HepG2 (cell line): Measurements from ENCODE around the gene ETFB. TPM values are rescaled to one million over a fixed set of nuclear protein-coding genes. Genes with fewer than 3 reads are reported as not detected.

Experiments
- CREB1 ChIP-seq, 2 experiments: fragments of 450-650 bp in 1 of 2; IDR thresholded peaks; 2 replicates each; pipeline ENCODE4 v1.6.1; 2016 to 2017; ENCODE audit warnings: control low read depth in 1 of 2, mild to moderate bottlenecking in 1 of 2, missing compliant biosample characterization in 1 of 2, missing genetic modification characterization in 1 of 2
- HDAC1 ChIP-seq: sonication (generic); formaldehyde crosslinking; IDR thresholded peaks from 2 replicates; pipeline ENCODE4 v1.5.1; 2020; ENCODE audit warnings: mild to moderate bottlenecking, missing genetic modification reagents
- HMG20A ChIP-seq: IDR thresholded peaks from 2 replicates; pipeline ENCODE4 v1.6.1; 2016; ENCODE audit warnings: borderline replicate concordance
- KDM1A ChIP-seq: IDR thresholded peaks from 2 replicates; pipeline ENCODE4 v1.6.1; 2016; ENCODE audit warnings: missing compliant biosample characterization
- KDM2A ChIP-seq: sonication (generic); formaldehyde crosslinking; IDR thresholded peaks from 2 replicates; pipeline ENCODE4 v1.4.0; 2020; ENCODE audit warnings: low read depth, missing genetic modification reagents, borderline replicate concordance
- MIER3 ChIP-seq: IDR thresholded peaks from 2 replicates; pipeline ENCODE4 v1.6.1; 2016; ENCODE audit warnings: missing compliant biosample characterization, borderline replicate concordance
- NCOA2 ChIP-seq: sonication (generic); formaldehyde crosslinking; IDR thresholded peaks from 2 replicates; pipeline ENCODE4 v1.8.0; 2022; ENCODE audit warnings: inconsistent platforms
- NR2F2 ChIP-seq: IDR thresholded peaks from 2 replicates; pipeline ENCODE4 v1.6.1; 2012; ENCODE audit warnings: low read depth, inconsistent platforms, borderline replicate concordance
- ONECUT2 ChIP-seq: sonication (generic); formaldehyde crosslinking; IDR thresholded peaks from 2 replicates; pipeline ENCODE4 v1.4.0; 2020; ENCODE audit warnings: missing genetic modification reagents
- SP1 ChIP-seq, 2 experiments: fragments of 450-650 bp in 1 of 2; sonication (generic) in 1 of 2; formaldehyde crosslinking in 1 of 2; IDR thresholded peaks; 2 replicates each; pipeline versions ENCODE4 v1.4.0 to v1.6.1; 2016 to 2020; ENCODE audit warnings: missing genetic modification reagents in 1 of 2
- SRF ChIP-seq: IDR thresholded peaks from 2 replicates; pipeline ENCODE4 v1.6.1; 2011; ENCODE audit warnings: mild to moderate bottlenecking, low read depth, low read length, moderate library complexity
- TBL1XR1 ChIP-seq: fragments of 150-350 bp; IDR thresholded peaks from 2 replicates; pipeline ENCODE4 v1.6.1; 2014; ENCODE audit warnings: borderline replicate concordance, low read length; ENCODE audit not compliant: partially characterized antibody
- ZMYM4 ChIP-seq: sonication (generic); formaldehyde crosslinking; IDR thresholded peaks from 2 replicates; pipeline ENCODE4 v1.8.1; 2023; ENCODE audit warnings: mild to moderate bottlenecking, missing genetic modification reagents
- ZNF44 ChIP-seq: sonication (generic); formaldehyde crosslinking; IDR thresholded peaks from 2 replicates; pipeline ENCODE4 v1.5.1; 2020; ENCODE audit warnings: mild to moderate bottlenecking, missing genetic modification reagents
- ZNF496 ChIP-seq: sonication (generic); formaldehyde crosslinking; IDR thresholded peaks from 2 replicates; pipeline ENCODE4 v1.8.1; 2023; ENCODE audit warnings: mild to moderate bottlenecking, moderate library complexity, missing genetic modification reagents; ENCODE audit not compliant: insufficient replicate concordance
- ZNF543 ChIP-seq: sonication (generic); formaldehyde crosslinking; IDR thresholded peaks from 2 replicates; pipeline ENCODE4 v1.4.0; 2020; ENCODE audit warnings: mild to moderate bottlenecking, missing genetic modification reagents
- ZNF605 ChIP-seq: sonication (generic); formaldehyde crosslinking; IDR thresholded peaks from 2 replicates; pipeline ENCODE4 v1.8.0; 2022; ENCODE audit warnings: mild to moderate bottlenecking, missing genetic modification reagents
- polyA plus RNA-seq, 8 experiments: library from polyadenylated mRNA; depleted of rRNA in 3 of 8; stranded (reverse) in 7 of 8; unstranded in 1 of 8; fragments of >200 nt; fragmentation: Illumina TruSeq in 4 of 8; extraction: Trizol in 4 of 8; gene quantifications; 2 replicates each; pipeline versions ENCODE4 v1.2.1 to v1.2.3, GENCODE V29; 2011 to 2016; ENCODE audit warnings: low read depth in 4 of 8, missing spikeins in 1 of 8, mixed read lengths in 1 of 8; ENCODE audit not compliant: insufficient read depth in 1 of 8
- total RNA-seq, 5 experiments: library from RNA; depleted of rRNA; stranded (reverse); fragments of >200 nt; fragmentation: Illumina TruSeq; extraction: Trizol; gene quantifications; 2 replicates each; pipeline ENCODE4 v1.2.3, GENCODE V29; 2016; ENCODE audit warnings: low read depth in 1 of 5
- TF ChIP-seq, protein P1 (sequence below): sonication (generic); formaldehyde crosslinking; IDR thresholded peaks from 2 replicates; pipeline ENCODE4 v1.8.0; 2022; ENCODE audit warnings: mild to moderate bottlenecking, missing genetic modification reagents; ENCODE audit not compliant: insufficient replicate concordance
- TF ChIP-seq, protein P2 (sequence below): sonication (generic); formaldehyde crosslinking; IDR thresholded peaks from 2 replicates; pipeline ENCODE4 v1.4.0; 2020; ENCODE audit warnings: missing genetic modification reagents, borderline replicate concordance
- TF ChIP-seq, protein P3 (sequence below): IDR thresholded peaks from 2 replicates; pipeline ENCODE4 v1.6.1; 2016; ENCODE audit warnings: missing genetic modification reagents, missing compliant biosample characterization
- TF ChIP-seq, protein P4 (sequence below): IDR thresholded peaks from 2 replicates; pipeline ENCODE4 v1.6.1; 2012; ENCODE audit warnings: inconsistent platforms
- TF ChIP-seq, protein P5 (sequence below): sonication (generic); formaldehyde crosslinking; IDR thresholded peaks from 2 replicates; pipeline ENCODE4 v1.4.0; 2020; ENCODE audit warnings: low read depth, missing genetic modification reagents

The ETFB gene
- total and polyA plus RNA-seq, 2 of the 13 experiments (the other 11 are each of a cell fraction or from before 2014, with no cell fraction given): 678 to 1,314 TPM

DNA sequence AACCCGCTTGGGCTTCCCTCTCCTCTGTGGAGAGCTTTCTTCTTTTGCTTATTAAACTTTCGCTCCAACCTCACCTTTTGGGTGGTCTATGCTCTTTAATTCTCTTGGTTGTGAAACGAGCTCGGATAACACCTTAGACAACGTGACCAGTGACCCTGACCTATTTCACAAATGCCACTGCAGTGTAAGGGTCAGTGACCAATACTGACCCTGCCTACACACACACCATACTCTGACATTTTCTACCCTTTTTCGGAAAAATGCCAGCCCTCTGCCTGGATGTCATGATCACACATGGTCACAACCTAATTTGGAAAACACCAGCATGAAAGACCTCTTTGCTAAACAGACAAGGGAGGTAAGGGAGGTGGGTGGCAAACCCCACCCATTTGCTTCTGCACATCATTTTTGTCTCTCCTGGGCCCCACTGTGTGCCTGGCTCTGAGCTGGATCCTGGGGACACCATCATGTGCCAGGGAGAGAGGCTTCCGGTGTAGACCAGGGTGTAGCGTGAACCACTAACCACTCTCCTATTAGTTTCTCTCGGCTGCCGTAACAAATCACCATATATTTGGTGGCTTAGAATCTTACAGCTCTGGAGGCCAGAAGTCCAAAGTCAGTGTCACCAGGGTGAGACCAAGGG is 9.9 kb downstream of the ETFB start (continued):
- TF ChIP-seq KDM1A: peak; percentile 64; the same call in 1 of the 2 replicates
- TF ChIP-seq MIER3 (CRISPR knock-in tag): peak; percentile 58; the same call in 1 of the 2 replicates
- no peak for TF ChIP-seq ONECUT2
- peak; percentile 86; the same call in 1 of the 2 replicates for TF ChIP-seq SRF
- no peak for TF ChIP-seq SP1 (IDR thresholded peaks at IDR 0.05)
- 0 out of 2 replicates have a peak, but pooled peaks have one; percentile 17 for TF ChIP-seq SP1 (CRISPR knock-in tag; IDR thresholded peaks at IDR 0.05)
- TF ChIP-seq, protein P1, sequence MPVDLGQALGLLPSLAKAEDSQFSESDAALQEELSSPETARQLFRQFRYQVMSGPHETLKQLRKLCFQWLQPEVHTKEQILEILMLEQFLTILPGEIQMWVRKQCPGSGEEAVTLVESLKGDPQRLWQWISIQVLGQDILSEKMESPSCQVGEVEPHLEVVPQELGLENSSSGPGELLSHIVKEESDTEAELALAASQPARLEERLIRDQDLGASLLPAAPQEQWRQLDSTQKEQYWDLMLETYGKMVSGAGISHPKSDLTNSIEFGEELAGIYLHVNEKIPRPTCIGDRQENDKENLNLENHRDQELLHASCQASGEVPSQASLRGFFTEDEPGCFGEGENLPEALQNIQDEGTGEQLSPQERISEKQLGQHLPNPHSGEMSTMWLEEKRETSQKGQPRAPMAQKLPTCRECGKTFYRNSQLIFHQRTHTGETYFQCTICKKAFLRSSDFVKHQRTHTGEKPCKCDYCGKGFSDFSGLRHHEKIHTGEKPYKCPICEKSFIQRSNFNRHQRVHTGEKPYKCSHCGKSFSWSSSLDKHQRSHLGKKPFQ (CRISPR knock-in tag): peak; percentile 13
- TF ChIP-seq ZNF543 (CRISPR knock-in tag): 0 out of 2 replicates have a peak, but pooled peaks have one; percentile 31
- peak; percentile 79 for TF ChIP-seq HDAC1
- peak; percentile 13 for TF ChIP-seq TBL1XR1
- peak; percentile 97 for TF ChIP-seq NR2F2
- TF ChIP-seq CREB1 (IDR thresholded peaks at IDR 0.05): 0 out of 2 replicates have a peak, but pooled peaks have one; percentile 22
- peak; percentile 55; the same call in 1 of the 2 replicates for TF ChIP-seq CREB1 (CRISPR knock-in tag; IDR thresholded peaks at IDR 0.05)
- TF ChIP-seq, protein P2, sequence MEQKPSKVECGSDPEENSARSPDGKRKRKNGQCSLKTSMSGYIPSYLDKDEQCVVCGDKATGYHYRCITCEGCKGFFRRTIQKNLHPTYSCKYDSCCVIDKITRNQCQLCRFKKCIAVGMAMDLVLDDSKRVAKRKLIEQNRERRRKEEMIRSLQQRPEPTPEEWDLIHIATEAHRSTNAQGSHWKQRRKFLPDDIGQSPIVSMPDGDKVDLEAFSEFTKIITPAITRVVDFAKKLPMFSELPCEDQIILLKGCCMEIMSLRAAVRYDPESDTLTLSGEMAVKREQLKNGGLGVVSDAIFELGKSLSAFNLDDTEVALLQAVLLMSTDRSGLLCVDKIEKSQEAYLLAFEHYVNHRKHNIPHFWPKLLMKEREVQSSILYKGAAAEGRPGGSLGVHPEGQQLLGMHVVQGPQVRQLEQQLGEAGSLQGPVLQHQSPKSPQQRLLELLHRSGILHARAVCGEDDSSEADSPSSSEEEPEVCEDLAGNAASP: peak; percentile 90
- peak; percentile 60; the same call in 1 of the 2 replicates for TF ChIP-seq ZMYM4 (CRISPR knock-in tag)
- peak; percentile 89 for TF ChIP-seq NCOA2 (CRISPR knock-in tag)
- TF ChIP-seq, protein P3, sequence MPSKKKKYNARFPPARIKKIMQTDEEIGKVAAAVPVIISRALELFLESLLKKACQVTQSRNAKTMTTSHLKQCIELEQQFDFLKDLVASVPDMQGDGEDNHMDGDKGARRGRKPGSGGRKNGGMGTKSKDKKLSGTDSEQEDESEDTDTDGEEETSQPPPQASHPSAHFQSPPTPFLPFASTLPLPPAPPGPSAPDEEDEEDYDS (CRISPR knock-in tag): peak; percentile 47; the same call in 1 of the 2 replicates
- TF ChIP-seq ZNF496: no peak
- 0 out of 2 replicates have a peak, but pooled peaks have one; percentile 29 for TF ChIP-seq ZNF44 (CRISPR knock-in tag)
- peak; percentile 82 for TF ChIP-seq ZNF605
- TF ChIP-seq, protein P4, sequence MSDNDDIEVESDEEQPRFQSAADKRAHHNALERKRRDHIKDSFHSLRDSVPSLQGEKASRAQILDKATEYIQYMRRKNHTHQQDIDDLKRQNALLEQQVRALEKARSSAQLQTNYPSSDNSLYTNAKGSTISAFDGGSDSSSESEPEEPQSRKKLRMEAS: peak; percentile 56; the same call in 1 of the 2 replicates
- TF ChIP-seq HMG20A (CRISPR knock-in tag): peak; percentile 82
- TF ChIP-seq, protein P5, sequence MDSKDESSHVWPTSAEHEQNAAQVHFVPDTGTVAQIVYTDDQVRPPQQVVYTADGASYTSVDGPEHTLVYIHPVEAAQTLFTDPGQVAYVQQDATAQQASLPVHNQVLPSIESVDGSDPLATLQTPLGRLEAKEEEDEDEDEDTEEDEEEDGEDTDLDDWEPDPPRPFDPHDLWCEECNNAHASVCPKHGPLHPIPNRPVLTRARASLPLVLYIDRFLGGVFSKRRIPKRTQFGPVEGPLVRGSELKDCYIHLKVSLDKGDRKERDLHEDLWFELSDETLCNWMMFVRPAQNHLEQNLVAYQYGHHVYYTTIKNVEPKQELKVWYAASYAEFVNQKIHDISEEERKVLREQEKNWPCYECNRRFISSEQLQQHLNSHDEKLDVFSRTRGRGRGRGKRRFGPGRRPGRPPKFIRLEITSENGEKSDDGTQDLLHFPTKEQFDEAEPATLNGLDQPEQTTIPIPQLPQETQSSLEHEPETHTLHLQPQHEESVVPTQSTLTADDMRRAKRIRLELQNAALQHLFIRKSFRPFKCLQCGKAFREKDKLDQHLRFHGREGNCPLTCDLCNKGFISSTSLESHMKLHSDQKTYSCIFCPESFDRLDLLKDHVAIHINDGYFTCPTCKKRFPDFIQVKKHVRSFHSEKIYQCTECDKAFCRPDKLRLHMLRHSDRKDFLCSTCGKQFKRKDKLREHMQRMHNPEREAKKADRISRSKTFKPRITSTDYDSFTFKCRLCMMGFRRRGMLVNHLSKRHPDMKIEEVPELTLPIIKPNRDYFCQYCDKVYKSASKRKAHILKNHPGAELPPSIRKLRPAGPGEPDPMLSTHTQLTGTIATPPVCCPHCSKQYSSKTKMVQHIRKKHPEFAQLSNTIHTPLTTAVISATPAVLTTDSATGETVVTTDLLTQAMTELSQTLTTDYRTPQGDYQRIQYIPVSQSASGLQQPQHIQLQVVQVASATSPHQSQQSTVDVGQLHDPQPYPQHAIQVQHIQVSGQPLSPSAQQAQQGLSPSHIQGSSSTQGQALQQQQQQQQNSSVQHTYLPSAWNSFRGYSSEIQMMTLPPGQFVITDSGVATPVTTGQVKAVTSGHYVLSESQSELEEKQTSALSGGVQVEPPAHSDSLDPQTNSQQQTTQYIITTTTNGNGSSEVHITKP: no peak
- TF ChIP-seq KDM2A (CRISPR knock-in tag): 0 out of 2 replicates have a peak, but pooled peaks have one; percentile 19
